ENCODE results near the gene TTC36.

Gene TTC36

GRCh38 chr11:118537409-118537980, 10.2 kb downstream of the TTC36 start:
- Histone ChIP-seq H3K27me3 (ENCODE audit: insufficient read depth, poor library complexity, severe bottlenecking) (no peaks in the 10 kb centered on the region), H3K27ac (replicated peaks) (no peak overlapping the region), H3K4me3 (replicated peaks; ENCODE audit: insufficient read depth, low read length) (no peak overlapping the region)
- TF ChIP-seq POLR2AphosphoS5 (IDR thresholded peaks at IDR 0.05; ENCODE audit: low read depth) (no peak), CTCF (IDR thresholded peaks at IDR 0.05; ENCODE audit: insufficient read depth, low read length) (no peak), SPI1 (IDR thresholded peaks at IDR 0.05; ENCODE audit: borderline replicate concordance, low read depth) (no peak), REST (IDR thresholded peaks at IDR 0.05; ENCODE audit: insufficient replicate concordance, low read depth) (no peak), GABPA (IDR thresholded peaks at IDR 0.05; ENCODE audit: low read depth) (no peak)
- no peak for DNase-seq (ENCODE audit: low read depth in 1 of 2, low spot score in 1 of 2)

- no peaks in the 10 kb centered on the region for H3K27me3 ChIP-seq (ENCODE audit: insufficient read depth, poor library complexity, severe bottlenecking)
Measured at GRCh38 chr11:118544010-118544646, 16.9 kb downstream of the TTC36 start.

More at GRCh38 chr11:118544010-118544646, 16.9 kb downstream of the TTC36 start:
- no peak for TF ChIP-seq POLR2AphosphoS5 (IDR thresholded peaks at IDR 0.05; ENCODE audit: low read depth)
- TF ChIP-seq REST (IDR thresholded peaks at IDR 0.05; ENCODE audit: insufficient replicate concordance, low read depth), result no peak
- no peak for TF ChIP-seq GABPA (IDR thresholded peaks at IDR 0.05; ENCODE audit: low read depth)
- no peak for TF ChIP-seq CTCF (IDR thresholded peaks at IDR 0.05; ENCODE audit: insufficient read depth, low read length)
- TF ChIP-seq SPI1 (IDR thresholded peaks at IDR 0.05; ENCODE audit: borderline replicate concordance, low read depth), result no peak
- H3K27ac ChIP-seq (replicated peaks), result no peak overlapping the region
- no peak for DNase-seq (ENCODE audit: low read depth in 1 of 2, low spot score in 1 of 2)
- H3K4me3 ChIP-seq (replicated peaks; ENCODE audit: insufficient read depth, low read length), result no peak overlapping the region

Measured in HL-60 (cell line).